Stimulated activated CD4-positive, alpha-beta T cell treated with anti-CD3 and anti-CD28 coated beads, Interleukin-15, amount 100 ng/mL, for 1 hour (primary cell): ENCODE measurements around the gene PIK3CG.
"Not testable (repeated sequence)": the region's sequence is repeated elsewhere in the genome, so short reads cannot be mapped to it uniquely, and the experiment has no call there.

Experiments
- DNase-seq, 2 donors: peaks; one replicate each; pipeline ENCODE4 v3.0.0-alpha.2; 2020; ENCODE audit warnings: low read depth in 1 of 2, low spot score in 1 of 2

The PIK3CG gene

GRCh38 chr7:106885652-106886051, 20.6 kb downstream of the PIK3CG start:
- DNase-seq: no peak

- no peak for DNase-seq
Observed at GRCh38 chr7:106887421-106887820, 22.3 kb downstream of the PIK3CG start.

- no peak for DNase-seq
Observed at GRCh38 chr7:106888204-106888603, 23.1 kb downstream of the PIK3CG start.

GRCh38 chr7:106890952-106891351, 25.9 kb downstream of the PIK3CG start:
- DNase-seq: no peak

GRCh38 chr7:106891548-106892410, 26.7 kb downstream of the PIK3CG start:
- DNase-seq: no peak

- DNase-seq: no peak
Observed at GRCh38 chr7:106893591-106893990, 28.5 kb downstream of the PIK3CG start.

- DNase-seq: no peak
Observed at GRCh38 chr7:106895246-106895864, 30.3 kb downstream of the PIK3CG start.

GRCh38 chr7:106896231-106896630, 31.1 kb downstream of the PIK3CG start:
- no peak for DNase-seq

- not testable (repeated sequence) for DNase-seq
Observed at GRCh38 chr7:106897553-106897952, 32.5 kb downstream of the PIK3CG start.

- not testable (repeated sequence) for DNase-seq
Observed at GRCh38 chr7:106898967-106899366, 33.9 kb downstream of the PIK3CG start.

- DNase-seq: no peak
Observed at GRCh38 chr7:106901828-106902441, 36.9 kb downstream of the PIK3CG start.

- no peak for DNase-seq
Observed at GRCh38 chr7:106905734-106906133, 40.7 kb downstream of the PIK3CG start.

- DNase-seq: no peak
Observed at GRCh38 chr7:106911959-106912358, 46.9 kb downstream of the PIK3CG start.

GRCh38 chr7:106914018-106914607, 49.0 kb downstream of the PIK3CG start:
- no peak for DNase-seq

GRCh38 chr7:106915407-106915806, 50.3 kb downstream of the PIK3CG start:
- no peak for DNase-seq

GRCh38 chr7:106915873-106916272, 50.8 kb downstream of the PIK3CG start:
- no peak for DNase-seq

GRCh38 chr7:106916679-106917078, 51.6 kb downstream of the PIK3CG start:
- DNase-seq: no peak

- no peak for DNase-seq
Observed at GRCh38 chr7:106918991-106919390, 53.9 kb downstream of the PIK3CG start.

- not testable (repeated sequence) for DNase-seq
Observed at GRCh38 chr7:106924468-106924867, 59.4 kb downstream of the PIK3CG start.

- no peak for DNase-seq
Observed at GRCh38 chr7:106926892-106927291, 61.8 kb downstream of the PIK3CG start.

GRCh38 chr7:106927536-106927935, 62.5 kb downstream of the PIK3CG start:
- no peak for DNase-seq

- not testable (repeated sequence) for DNase-seq
Observed at GRCh38 chr7:106929616-106930015, 64.5 kb downstream of the PIK3CG start.
